ENCODE measurements around the gene GABBR2. TPM values are rescaled to one million over a fixed set of nuclear protein-coding genes. Genes with fewer than 3 reads are reported as not detected.

GABBR2 gene
- total and polyA plus RNA-seq, 9 of the 15 experiments (the other 6 are each of a cell fraction or from before 2014, with no cell fraction given) = 0.15 to 1.9 (median 0.32) TPM

- intact Hi-C loops (cut with micrococcal nuclease) = no loop called here
- no peaks in the 10 kb centered on the region for H3K79me2 ChIP-seq (ENCODE audit: control insufficient read depth, insufficient read depth, low read length)
- FAIRE-seq (no peak), ATAC-seq (no peak; the same call in 2 of the 3 replicates), DNase-seq (ENCODE audit: extremely low read depth in 1 of 4, low spot score in 3 of 4) (no peak)
- H3K27me3 ChIP-seq (ENCODE audit: control insufficient read depth in 2 of 2, insufficient read depth in 2 of 2, low read length in 2 of 2) = no peaks in the 10 kb centered on the region; a peak in 1 of 5 replicates
- no peaks in the 10 kb centered on the region for H3K9me1 ChIP-seq (ENCODE audit: control insufficient read depth, insufficient read depth, low read length)
- BruUV-seq (replicated peaks) = no TSS peak
- H3K4me2 ChIP-seq (ENCODE audit: insufficient read depth, low read length) = no peak overlapping the region
- no peaks in the 10 kb centered on the region; a peak in 2 of 5 replicates for H3K4me1 ChIP-seq (replicated peaks in 1 of 2; ENCODE audit: control insufficient read depth in 2 of 2, insufficient read depth in 2 of 2, low read length in 2 of 2)
- no peak overlapping the region for H3K27ac ChIP-seq (ENCODE audit: extremely low read depth, low read depth, low read length)
- no peaks in the 10 kb centered on the region for H3K36me3 ChIP-seq (ENCODE audit: control insufficient read depth, insufficient read depth, low read length)
- ChIA-PET POLR2A (interaction anchor here (0.7 to 1.6 kb wide), 3 partner anchors 10 to 19 kb away, joined by 3 to 5 read pairs (median 3); no protein-coding TSS in a partner anchor), CTCF (ENCODE audit: low intra/inter-chr PET ratio) (no interaction called here)
- H2AFZ ChIP-seq (ENCODE audit: low read depth, low read length) = no peak overlapping the region; the same call in 1 of the 2 replicates
- WGBS (ENCODE audit: insufficient coverage, low coverage, missing lambda C conversion rate) = 53% methylated on average over 9 of the region's 10 CpGs
- TF ChIP-seq ZFP36 (IDR thresholded peaks at IDR 0.05; ENCODE audit: low read depth, low read length, partially characterized antibody) = peak; percentile 55
- TF ChIP-seq CEBPZ (IDR thresholded peaks at IDR 0.05; ENCODE audit: borderline replicate concordance, low read depth, low read length) = no peak
- H4K20me1 ChIP-seq (replicated peaks; ENCODE audit: control insufficient read depth, insufficient read depth, low read length) = no peaks in the 10 kb centered on the region
- in situ Hi-C loops (cut with MboI) = no loop called here
- H3K9ac ChIP-seq (ENCODE audit: insufficient read depth in 1 of 2, low read depth in 2 of 2, low read length in 2 of 2) = no peak overlapping the region
- H3K4me3 ChIP-seq = no peak overlapping the region
- H3K9me3 ChIP-seq (replicated peaks; ENCODE audit: control insufficient read depth, insufficient read depth, low read depth, low read length) = no peaks in the 10 kb centered on the region
Observed at GRCh38 chr9:98555651-98556465, 152.9 kb downstream of the GABBR2 start.

Data from K562 (cell line).